Measurements from ENCODE around the gene CHTF8.

The CHTF8 gene

GRCh38 chr16:69119536-69119935, 12.9 kb downstream of the CHTF8 start:
- Histone ChIP-seq H3K27ac (ENCODE audit: insufficient read depth in 1 of 2, low read depth in 1 of 2, low read length in 2 of 2, poor library complexity in 1 of 2, severe bottlenecking in 2 of 2) (no peak overlapping the region), H3K4me3 (ENCODE audit: control insufficient read depth in 1 of 7, extremely low read depth in 1 of 7, insufficient read depth in 4 of 7, low read depth in 2 of 7, low read length in 6 of 7) (no peak overlapping the region), H3K4me1 (ENCODE audit: control extremely low read depth in 1 of 4, control insufficient read depth in 4 of 4, insufficient read depth in 4 of 4, low read length in 3 of 4) (no peaks in the 10 kb centered on the region), H3K27me3 (replicated peaks in 2 of 5; ENCODE audit: control insufficient read depth in 4 of 5, insufficient read depth in 5 of 5, low read length in 4 of 5) (no peaks in the 10 kb centered on the region), H3K9me3 (ENCODE audit: control extremely low read depth in 1 of 5, control insufficient read depth in 4 of 5, insufficient read depth in 2 of 5, low read depth in 1 of 5, low read length in 4 of 5) (no peaks in the 10 kb centered on the region), H3K36me3 (ENCODE audit: control insufficient read depth in 4 of 4, insufficient read depth in 4 of 4, low read length in 3 of 4) (peaks cover 10 to 68% (median 56%) of the 10 kb centered on the region in 4 experiments)
- CTCF ChIA-PET = interaction anchor here (2.6 kb wide), 1 partner anchor 11 kb away, joined by 7 read pairs; no protein-coding TSS in a partner anchor
- POLR2A ChIA-PET = no interaction called here
- DNase-seq = no peak
- 95% methylated on average over 2 of the region's 2 CpGs for WGBS (ENCODE audit: insufficient coverage)

- Histone ChIP-seq H3K4me1 (ENCODE audit: control extremely low read depth in 1 of 4, control insufficient read depth in 4 of 4, insufficient read depth in 4 of 4, low read length in 3 of 4) (no peaks in the 10 kb centered on the region), H3K36me3 (ENCODE audit: control insufficient read depth in 4 of 4, insufficient read depth in 4 of 4, low read length in 3 of 4) (peaks cover 10 to 73% (median 60%) of the 10 kb centered on the region in 4 experiments), H3K27ac (ENCODE audit: insufficient read depth in 1 of 2, low read depth in 1 of 2, low read length in 2 of 2, poor library complexity in 1 of 2, severe bottlenecking in 2 of 2) (no peak overlapping the region), H3K27me3 (replicated peaks in 2 of 5; ENCODE audit: control insufficient read depth in 4 of 5, insufficient read depth in 5 of 5, low read length in 4 of 5) (no peaks in the 10 kb centered on the region), H3K4me3 (ENCODE audit: control insufficient read depth in 1 of 7, extremely low read depth in 1 of 7, insufficient read depth in 4 of 7, low read depth in 2 of 7, low read length in 6 of 7) (no peak overlapping the region), H3K9me3 (ENCODE audit: control extremely low read depth in 1 of 5, control insufficient read depth in 4 of 5, insufficient read depth in 2 of 5, low read depth in 1 of 5, low read length in 4 of 5) (no peaks in the 10 kb centered on the region)
- DNase-seq = no peak
- POLR2A ChIA-PET = no interaction called here
- CTCF ChIA-PET = interaction anchor here (0.6 to 2.6 kb wide), 2 partner anchors 11 to 26 kb away, joined by 4 to 7 read pairs; no protein-coding TSS in a partner anchor
- WGBS (ENCODE audit: insufficient coverage) = 100% methylated on average over 2 of the region's 2 CpGs
These were observed 13.4 kb downstream of the CHTF8 start for GRCh38 chr16:69118994-69119393.

- H3K36me3 ChIP-seq (ENCODE audit: control insufficient read depth in 4 of 4, insufficient read depth in 4 of 4, low read length in 3 of 4) = peaks cover 10 to 77% (median 63%) of the 10 kb centered on the region in 4 experiments
- H3K4me3 ChIP-seq (ENCODE audit: control insufficient read depth in 1 of 7, extremely low read depth in 1 of 7, insufficient read depth in 4 of 7, low read depth in 2 of 7, low read length in 6 of 7) = no peak overlapping the region
- H3K27me3 ChIP-seq (replicated peaks in 2 of 5; ENCODE audit: control insufficient read depth in 4 of 5, insufficient read depth in 5 of 5, low read length in 4 of 5) = no peaks in the 10 kb centered on the region
- no peak overlapping the region for H3K27ac ChIP-seq (ENCODE audit: insufficient read depth in 1 of 2, low read depth in 1 of 2, low read length in 2 of 2, poor library complexity in 1 of 2, severe bottlenecking in 2 of 2)
- H3K9me3 ChIP-seq (ENCODE audit: control extremely low read depth in 1 of 5, control insufficient read depth in 4 of 5, insufficient read depth in 2 of 5, low read depth in 1 of 5, low read length in 4 of 5) = no peaks in the 10 kb centered on the region
- POLR2A ChIA-PET = no interaction called here
- DNase-seq = no peak
- WGBS (ENCODE audit: insufficient coverage) = 100% methylated on average over 1 of the region's 2 CpGs
- CTCF ChIA-PET = interaction anchor here (0.6 to 2.6 kb wide), 2 partner anchors 10 to 26 kb away, joined by 4 to 7 read pairs; no protein-coding TSS in a partner anchor
- no peaks in the 10 kb centered on the region for H3K4me1 ChIP-seq (ENCODE audit: control extremely low read depth in 1 of 4, control insufficient read depth in 4 of 4, insufficient read depth in 4 of 4, low read length in 3 of 4)
These were observed 13.9 kb downstream of the CHTF8 start for GRCh38 chr16:69118468-69118867.

GRCh38 chr16:69116906-69117305, 15.5 kb downstream of the CHTF8 start:
- Histone ChIP-seq H3K27ac (ENCODE audit: insufficient read depth in 1 of 2, low read depth in 1 of 2, low read length in 2 of 2, poor library complexity in 1 of 2, severe bottlenecking in 2 of 2) (no peak overlapping the region), H3K27me3 (replicated peaks in 2 of 5; ENCODE audit: control insufficient read depth in 4 of 5, insufficient read depth in 5 of 5, low read length in 4 of 5) (no peaks in the 10 kb centered on the region), H3K9me3 (ENCODE audit: control extremely low read depth in 1 of 5, control insufficient read depth in 4 of 5, insufficient read depth in 2 of 5, low read depth in 1 of 5, low read length in 4 of 5) (no peaks in the 10 kb centered on the region), H3K4me3 (ENCODE audit: control insufficient read depth in 1 of 7, extremely low read depth in 1 of 7, insufficient read depth in 4 of 7, low read depth in 2 of 7, low read length in 6 of 7) (no peak overlapping the region), H3K4me1 (ENCODE audit: control extremely low read depth in 1 of 4, control insufficient read depth in 4 of 4, insufficient read depth in 4 of 4, low read length in 3 of 4) (peaks cover 0 to 7% (median 3%) of the 10 kb centered on the region in 4 experiments), H3K36me3 (ENCODE audit: control insufficient read depth in 4 of 4, insufficient read depth in 4 of 4, low read length in 3 of 4) (peaks cover 10 to 77% (median 64%) of the 10 kb centered on the region in 4 experiments)
- WGBS (ENCODE audit: insufficient coverage) = 92% methylated on average over 5 of the region's 6 CpGs
- no peak for DNase-seq
- CTCF ChIA-PET = no interaction called here
- POLR2A ChIA-PET = no interaction called here

- H3K4me3 ChIP-seq (ENCODE audit: control insufficient read depth in 1 of 7, extremely low read depth in 1 of 7, insufficient read depth in 4 of 7, low read depth in 2 of 7, low read length in 6 of 7) = no peak overlapping the region
- peaks cover 10 to 76% (median 65%) of the 10 kb centered on the region in 4 experiments for H3K36me3 ChIP-seq (ENCODE audit: control insufficient read depth in 4 of 4, insufficient read depth in 4 of 4, low read length in 3 of 4)
- 95% methylated on average over 7 of the region's 7 CpGs for WGBS (ENCODE audit: insufficient coverage)
- no peak for DNase-seq
- CTCF ChIA-PET = interaction anchor here (0.8 kb wide), 1 partner anchor 8 kb away, joined by 3 read pairs; no protein-coding TSS in a partner anchor
- H3K9me3 ChIP-seq (ENCODE audit: control extremely low read depth in 1 of 5, control insufficient read depth in 4 of 5, insufficient read depth in 2 of 5, low read depth in 1 of 5, low read length in 4 of 5) = no peaks in the 10 kb centered on the region
- peaks cover 0 to 13% (median 5%) of the 10 kb centered on the region in 4 experiments for H3K4me1 ChIP-seq (ENCODE audit: control extremely low read depth in 1 of 4, control insufficient read depth in 4 of 4, insufficient read depth in 4 of 4, low read length in 3 of 4)
- POLR2A ChIA-PET = no interaction called here
- no peaks in the 10 kb centered on the region for H3K27me3 ChIP-seq (replicated peaks in 2 of 5; ENCODE audit: control insufficient read depth in 4 of 5, insufficient read depth in 5 of 5, low read length in 4 of 5)
- H3K27ac ChIP-seq (ENCODE audit: insufficient read depth in 1 of 2, low read depth in 1 of 2, low read length in 2 of 2, poor library complexity in 1 of 2, severe bottlenecking in 2 of 2) = no peak overlapping the region
These were observed 16.0 kb downstream of the CHTF8 start for GRCh38 chr16:69116256-69116875.

- H3K9me3 ChIP-seq (ENCODE audit: control extremely low read depth in 1 of 5, control insufficient read depth in 4 of 5, insufficient read depth in 2 of 5, low read depth in 1 of 5, low read length in 4 of 5) = no peaks in the 10 kb centered on the region
- no peak overlapping the region for H3K27ac ChIP-seq (ENCODE audit: insufficient read depth in 1 of 2, low read depth in 1 of 2, low read length in 2 of 2, poor library complexity in 1 of 2, severe bottlenecking in 2 of 2)
- no peak for DNase-seq
- H3K27me3 ChIP-seq (replicated peaks in 2 of 5; ENCODE audit: control insufficient read depth in 4 of 5, insufficient read depth in 5 of 5, low read length in 4 of 5) = no peaks in the 10 kb centered on the region
- peaks cover 0 to 14% (median 6%) of the 10 kb centered on the region in 4 experiments for H3K4me1 ChIP-seq (ENCODE audit: control extremely low read depth in 1 of 4, control insufficient read depth in 4 of 4, insufficient read depth in 4 of 4, low read length in 3 of 4)
- POLR2A ChIA-PET = no interaction called here
- H3K4me3 ChIP-seq (ENCODE audit: control insufficient read depth in 1 of 7, extremely low read depth in 1 of 7, insufficient read depth in 4 of 7, low read depth in 2 of 7, low read length in 6 of 7) = no peak overlapping the region
- CTCF ChIA-PET = interaction anchor here (0.8 to 6.0 kb wide), 2 partner anchors 8 kb away, joined by 3 to 71 read pairs; no protein-coding TSS in a partner anchor
- 67% methylated on average over 1 of the region's 1 CpG for WGBS (ENCODE audit: insufficient coverage)
- H3K36me3 ChIP-seq (ENCODE audit: control insufficient read depth in 4 of 4, insufficient read depth in 4 of 4, low read length in 3 of 4) = peaks cover 7 to 71% (median 60%) of the 10 kb centered on the region in 4 experiments
These were observed 16.6 kb downstream of the CHTF8 start for GRCh38 chr16:69115837-69116236.

- peaks cover 0 to 14% (median 6%) of the 10 kb centered on the region in 4 experiments for H3K4me1 ChIP-seq (ENCODE audit: control extremely low read depth in 1 of 4, control insufficient read depth in 4 of 4, insufficient read depth in 4 of 4, low read length in 3 of 4)
- POLR2A ChIA-PET = no interaction called here
- no peaks in the 10 kb centered on the region for H3K9me3 ChIP-seq (ENCODE audit: control extremely low read depth in 1 of 5, control insufficient read depth in 4 of 5, insufficient read depth in 2 of 5, low read depth in 1 of 5, low read length in 4 of 5)
- WGBS (ENCODE audit: insufficient coverage) = 100% methylated on average over 5 of the region's 5 CpGs
- H3K27me3 ChIP-seq (replicated peaks in 2 of 5; ENCODE audit: control insufficient read depth in 4 of 5, insufficient read depth in 5 of 5, low read length in 4 of 5) = peaks cover 0 to 1% (median 0%) of the 10 kb centered on the region in 5 experiments
- CTCF ChIA-PET = interaction anchor here (6.0 kb wide), 1 partner anchor 8 kb away, joined by 71 read pairs; no protein-coding TSS in a partner anchor
- H3K27ac ChIP-seq (ENCODE audit: insufficient read depth in 1 of 2, low read depth in 1 of 2, low read length in 2 of 2, poor library complexity in 1 of 2, severe bottlenecking in 2 of 2) = no peak overlapping the region
- no peak overlapping the region for H3K4me3 ChIP-seq (ENCODE audit: control insufficient read depth in 1 of 7, extremely low read depth in 1 of 7, insufficient read depth in 4 of 7, low read depth in 2 of 7, low read length in 6 of 7)
- no peak for DNase-seq
- H3K36me3 ChIP-seq (ENCODE audit: control insufficient read depth in 4 of 4, insufficient read depth in 4 of 4, low read length in 3 of 4) = peaks cover 5 to 69% (median 56%) of the 10 kb centered on the region in 4 experiments
These were observed 17.0 kb downstream of the CHTF8 start for GRCh38 chr16:69115361-69115760.

Data from common myeloid progenitor, CD34-positive (primary cell).